ENCODE results near the gene KLHL10. TPM values are rescaled to one million over a fixed set of nuclear protein-coding genes. Genes with fewer than 3 reads are reported as not detected.

KLHL10 gene
- total RNA-seq = not detected in 2 replicates

- DNase-seq (ENCODE audit: low read depth, low spot score) = no peak
Measured at GRCh38 chr17:41837761-41838538, at the start of gene KLHL10. Gene KLHL10, plus strand, starts transcription at chr17:41837825. Its CDS starts 108 bp downstream, at chr17:41837933.

- DNase-seq (ENCODE audit: low read depth, low spot score) = no peak
Measured at GRCh38 chr17:41792845-41793783, 44.5 kb upstream of the KLHL10 start.

GRCh38 chr17:41793784-41794539 lies 43.7 kb upstream of the KLHL10 start:
- no peak for DNase-seq (ENCODE audit: low read depth, low spot score)

GRCh38 chr17:41794540-41794975 lies 43.1 kb upstream of the KLHL10 start:
- no peak for DNase-seq (ENCODE audit: low read depth, low spot score)

DNA sequence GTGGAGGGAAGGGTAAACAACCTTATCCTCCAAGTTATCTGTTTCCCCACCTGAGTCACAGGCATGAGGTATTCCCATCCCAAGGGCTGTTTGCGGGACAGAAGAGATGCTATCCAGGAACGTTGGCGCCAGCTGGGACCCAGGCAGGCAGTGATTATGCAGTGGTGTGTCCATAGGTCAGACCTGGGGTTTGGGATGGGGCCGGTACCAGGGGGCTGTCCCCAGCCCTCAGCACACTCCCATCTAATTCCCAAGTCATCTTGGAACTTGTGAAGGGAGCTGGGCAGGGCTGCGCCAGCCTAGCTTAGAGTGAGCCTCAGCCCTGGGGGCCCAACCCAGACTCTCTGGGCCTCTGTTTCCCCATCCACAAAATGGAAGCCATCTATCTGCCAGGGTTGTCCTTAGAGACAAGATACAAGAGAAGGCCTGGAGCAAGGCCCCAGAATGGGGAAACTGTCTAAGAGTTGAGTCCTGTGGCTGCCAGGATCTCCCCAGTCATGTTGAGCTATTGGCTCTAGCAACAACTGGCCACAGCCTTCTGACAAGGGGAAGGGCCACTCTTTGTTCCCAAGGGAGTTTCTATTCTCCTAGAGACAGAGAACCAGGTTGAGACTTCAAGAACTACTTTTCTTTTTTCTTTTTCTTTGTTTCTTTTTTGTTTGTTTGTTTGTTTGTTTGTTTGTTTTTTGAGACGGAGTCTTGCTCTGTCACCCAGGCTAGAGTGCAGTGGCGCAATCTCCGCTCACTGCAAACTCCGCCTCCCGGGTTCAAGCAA lies 41.3 kb upstream of the KLHL10 start:
- DNase-seq (ENCODE audit: low read depth, low spot score) = no peak

- no peak for DNase-seq (ENCODE audit: low read depth, low spot score)
Measured at GRCh38 chr17:41797377-41797776, 40.2 kb upstream of the KLHL10 start.

DNA sequence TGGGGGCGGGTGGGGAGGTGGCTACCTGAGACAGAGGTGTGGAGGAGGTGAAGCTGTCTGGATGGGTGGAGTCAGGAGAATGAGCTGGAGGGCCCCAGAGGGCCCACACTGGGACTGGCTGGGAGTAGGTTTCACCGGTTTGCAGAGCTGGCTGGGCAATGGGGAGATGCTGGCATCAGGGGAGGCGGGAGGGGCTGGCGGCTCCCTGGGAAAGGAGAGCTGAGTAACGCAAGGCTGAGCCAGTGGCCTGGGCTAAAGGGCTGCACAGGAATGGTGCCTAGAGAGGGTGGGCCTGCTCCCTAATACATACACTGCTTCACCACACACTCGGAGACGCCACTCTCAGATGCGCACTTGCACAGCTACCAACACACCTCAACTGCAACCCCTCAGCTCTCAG lies 38.3 kb upstream of the KLHL10 start:
- no peak for DNase-seq (ENCODE audit: low read depth, low spot score)

DNA sequence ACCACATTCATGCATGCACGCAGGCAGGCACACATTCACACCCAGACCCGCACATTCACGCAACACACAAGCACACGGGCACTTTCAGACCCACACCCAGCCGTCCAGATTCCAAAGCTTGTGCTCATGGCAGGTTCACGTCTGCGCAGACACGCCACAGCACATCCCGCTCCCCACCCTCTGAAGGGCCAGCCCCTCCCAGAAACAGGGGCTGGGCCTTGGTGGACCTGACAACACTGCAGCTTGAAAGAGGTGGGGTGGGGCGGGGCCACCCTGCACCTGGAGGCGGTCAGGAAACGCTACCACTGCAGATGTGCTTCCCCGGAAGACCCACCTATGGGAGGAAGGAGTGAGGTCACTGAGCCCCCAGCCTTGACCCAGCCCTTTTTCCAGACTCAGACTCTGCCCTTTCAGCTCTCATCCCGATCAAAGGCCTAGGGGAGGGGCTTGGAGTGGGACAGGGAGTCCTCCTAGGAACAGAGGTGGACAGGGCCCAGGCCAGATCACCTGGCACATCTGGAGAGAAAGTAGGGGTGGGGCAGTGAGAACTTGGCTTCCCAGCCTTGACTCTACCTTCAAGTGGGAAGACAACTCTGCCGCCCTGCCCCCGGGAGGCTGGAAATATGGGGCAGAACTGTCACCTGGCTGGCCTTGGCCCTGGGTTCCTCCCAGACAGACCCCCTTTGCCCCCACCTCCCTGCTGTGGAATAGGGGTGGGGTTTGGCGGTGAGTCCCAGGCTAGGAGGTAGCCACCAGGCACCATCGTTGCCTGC lies 36.8 kb upstream of the KLHL10 start:
- DNase-seq (ENCODE audit: low read depth, low spot score) = no peak

DNA sequence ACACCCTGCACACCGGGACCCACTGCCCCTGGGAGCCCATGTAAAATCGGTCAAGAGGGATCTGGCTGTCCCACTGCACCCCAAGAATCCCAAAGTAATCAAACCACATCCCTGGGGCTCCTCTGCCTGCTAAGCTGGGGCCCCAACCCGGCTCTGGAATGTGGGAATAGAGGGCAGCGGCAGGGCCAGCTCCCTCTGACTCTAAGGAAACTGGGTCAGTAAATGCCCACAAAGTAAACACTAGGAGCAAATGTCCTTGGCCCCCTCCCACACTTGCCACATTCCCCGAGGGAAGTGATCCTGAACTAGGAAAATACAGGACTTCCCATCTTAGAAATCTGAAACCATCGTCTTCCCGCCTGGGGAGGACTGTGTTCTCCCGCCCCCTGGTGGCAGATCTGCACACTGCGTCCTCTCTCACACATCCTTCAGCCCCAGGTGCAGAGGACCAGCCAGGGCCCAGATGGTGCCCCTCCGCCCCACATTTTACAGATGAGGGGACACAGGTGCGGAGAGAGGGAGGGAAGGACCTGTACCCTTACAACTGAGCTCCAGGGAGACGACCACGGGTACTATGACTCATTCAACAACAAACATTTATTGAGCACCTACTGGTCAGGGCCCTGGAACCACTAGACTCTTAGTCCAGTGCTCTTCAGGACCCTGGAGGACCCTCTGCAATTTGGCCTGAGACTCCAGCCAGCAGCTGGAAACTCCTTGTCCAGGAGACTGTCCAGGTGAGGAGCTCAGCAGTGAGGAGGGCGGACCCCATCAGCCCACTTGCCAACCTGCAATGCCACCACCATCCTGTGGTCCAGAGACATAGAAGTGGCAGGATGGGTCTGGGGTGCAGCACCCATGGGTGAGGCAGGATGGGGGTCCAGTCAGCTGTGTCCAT lies 36.0 kb upstream of the KLHL10 start:
- DNase-seq (ENCODE audit: low read depth, low spot score) = no peak

GRCh38 chr17:41803049-41804020 lies 34.3 kb upstream of the KLHL10 start:
- DNase-seq (ENCODE audit: low read depth, low spot score) = no peak

DNA sequence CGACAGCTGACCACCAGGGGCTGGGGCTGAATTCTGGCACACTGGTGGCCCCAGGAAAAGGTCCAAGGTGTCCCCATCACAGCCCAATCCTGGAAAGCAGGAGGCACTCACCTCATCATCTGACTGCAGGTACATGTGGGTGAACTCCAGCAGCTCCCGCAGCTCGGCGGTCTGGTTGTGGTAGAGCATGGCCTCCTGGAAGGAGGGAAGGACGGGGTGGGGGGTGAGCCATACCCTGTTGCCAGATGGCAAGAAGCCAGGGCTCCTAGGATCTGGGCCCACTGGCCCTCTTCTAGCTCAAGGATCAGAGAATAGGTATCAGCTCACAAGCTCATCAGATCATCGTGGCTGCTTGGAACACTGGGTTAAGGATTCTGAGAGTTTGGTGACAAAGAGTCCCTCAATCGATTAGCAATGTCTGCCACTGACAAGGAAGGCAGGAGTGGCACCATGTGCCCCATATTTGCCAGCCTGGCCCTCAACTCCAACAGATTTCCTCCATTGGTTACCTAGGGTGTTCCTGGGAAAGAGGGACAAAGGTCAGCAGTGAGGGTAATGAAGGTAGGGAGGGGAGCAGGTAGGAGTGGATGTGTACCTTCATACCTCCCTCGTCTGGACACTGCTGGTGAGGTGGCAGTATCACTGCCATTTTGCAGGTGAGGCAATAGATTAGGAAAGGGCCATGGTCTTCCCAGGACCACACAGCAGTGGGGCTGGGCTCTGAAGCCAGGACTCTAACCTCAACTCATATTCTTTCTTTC lies 30.8 kb upstream of the KLHL10 start:
- no peak for DNase-seq (ENCODE audit: low read depth, low spot score)

GRCh38 chr17:41810659-41811548 lies 26.7 kb upstream of the KLHL10 start:
- no peak for DNase-seq (ENCODE audit: low read depth, low spot score)

- DNase-seq (ENCODE audit: low read depth, low spot score) = no peak
Measured at GRCh38 chr17:41811549-41812380, 25.9 kb upstream of the KLHL10 start, which contains the start of gene P3H4. Gene P3H4, minus strand, starts transcription at chr17:41811949. Its CDS starts 34 bp downstream, at chr17:41811915.

- no peak for DNase-seq (ENCODE audit: low read depth, low spot score)
Measured at GRCh38 chr17:41812381-41813151, 25.1 kb upstream of the KLHL10 start, which contains the start of gene FKBP10. Gene FKBP10, plus strand, starts transcription at chr17:41813004. Its CDS starts 31 bp downstream, at chr17:41813035.

Measured in pulmonary artery endothelial cell (primary cell).